PC-3 (cell line): ENCODE results near the gene USP32. TPM values are rescaled to one million over a fixed set of nuclear protein-coding genes. Genes with fewer than 3 reads are reported as not detected.
"Not testable (repeated sequence)": the region's sequence is repeated elsewhere in the genome, so short reads cannot be mapped to it uniquely, and the experiment has no call there.

Experiments used
- ATAC-seq: fragments of 200-7000 bp; cut with Tn5 transposase; 2 replicates; pipeline ENCODE4 v1.9.1; 2020; ENCODE audit warnings: mild to moderate bottlenecking, moderate library complexity
- BruUV-seq: library from RNA; stranded (reverse); fragments of 400-500 nt; replicated peaks from 2 replicates; lab custom pipeline; 2021; lab: Mats Ljungman, UMichigan
- CTCF ChIA-PET: fragments of 300-600 bp; sonication (Branson Sonifier 250); formaldehyde crosslinking; loops from one replicate; lab custom pipeline; 2022; ENCODE audit warnings: antibody characterized with exemption; lab: Charles Lee
- POLR2A ChIA-PET: fragments of 300-600 bp; sonication (Branson Sonifier 250); formaldehyde crosslinking; loops from one replicate; lab custom pipeline; 2022; ENCODE audit warnings: antibody characterized with exemption; ENCODE audit not compliant: unreplicated experiment; lab: Charles Lee
- DNase-seq: peaks from one replicate; pipeline ENCODE4 v3.0.0-alpha.2; 2015
- H2AFZ ChIP-seq: fragments of 300-600 bp; sonication (generic); 2 replicates; pipeline ENCODE4 v1.6.0; 2016; ENCODE audit warnings: antibody characterized with exemption, low read length
- H3F3A ChIP-seq: fragments of 300-600 bp; sonication (generic); one replicate; pipeline ENCODE4 v1.6.0; 2017; ENCODE audit warnings: antibody characterized with exemption, low read length, control low read depth, mild to moderate bottlenecking; ENCODE audit not compliant: unreplicated experiment
- H3K27ac ChIP-seq: fragments of 300-600 bp; sonication (generic); 2 replicates; pipeline ENCODE4 v1.5.1; 2016; ENCODE audit warnings: mild to moderate bottlenecking, low read length
- H3K27me3 ChIP-seq: fragments of 300-600 bp; sonication (generic); 2 replicates; pipeline ENCODE4 v1.6.1; 2016; ENCODE audit warnings: low read length, mixed read lengths
- H3K36me3 ChIP-seq: fragments of 300-600 bp; sonication (generic); 2 replicates; pipeline ENCODE4 v1.6.1; 2016; ENCODE audit warnings: low read depth, mixed run types, low read length, mixed read lengths
- H3K4me1 ChIP-seq: fragments of 300-600 bp; sonication (generic); 2 replicates; pipeline ENCODE4 v1.5.1; 2016; ENCODE audit warnings: low read length; ENCODE audit not compliant: insufficient read depth
- H3K4me2 ChIP-seq: fragments of 300-600 bp; sonication (generic); 2 replicates; pipeline ENCODE4 v1.6.0; 2016; ENCODE audit warnings: low read length
- H3K4me3 ChIP-seq: fragments of 300-600 bp; sonication (generic); 2 replicates; pipeline ENCODE4 v1.5.1; 2016; ENCODE audit warnings: mild to moderate bottlenecking, low read length, mixed read lengths
- H3K79me2 ChIP-seq: fragments of 300-600 bp; sonication (generic); 2 replicates; pipeline ENCODE4 v1.6.1; 2017; ENCODE audit warnings: low read length, mixed read lengths
- H3K9ac ChIP-seq: fragments of 300-600 bp; sonication (generic); 2 replicates; pipeline ENCODE4 v1.6.0; 2016; ENCODE audit warnings: mild to moderate bottlenecking, low read length
- H3K9me2 ChIP-seq: fragments of 300-600 bp; sonication (generic); replicated peaks from 2 replicates; pipeline ENCODE4 v1.6.1; 2016; ENCODE audit warnings: mixed run types, low read length, mixed read lengths
- H3K9me3 ChIP-seq: fragments of 300-600 bp; sonication (generic); 2 replicates; pipeline ENCODE4 v1.6.1; 2016; ENCODE audit warnings: low read length, mixed read lengths
- H4K20me1 ChIP-seq: fragments of 300-600 bp; sonication (generic); 2 replicates; pipeline ENCODE4 v1.6.1; 2016; ENCODE audit warnings: low read length, mixed read lengths
- CTCF ChIP-seq: fragments of 300-600 bp; sonication (generic); conservative IDR thresholded peaks from 2 replicates; pipeline ENCODE4 v1.5.1; 2017; ENCODE audit warnings: antibody characterized with exemption, low read depth, mild to moderate bottlenecking, low read length
- EZH2 ChIP-seq: fragments of 300-600 bp; sonication (generic); IDR thresholded peaks from one replicate; pipeline ENCODE4 v1.6.1; 2017; ENCODE audit warnings: antibody characterized with exemption, mild to moderate bottlenecking, low read length; ENCODE audit not compliant: unreplicated experiment
- EZH2phosphoT487 ChIP-seq: fragments of 300-600 bp; sonication (generic); IDR thresholded peaks from 2 replicates; pipeline ENCODE4 v1.6.1; 2018; ENCODE audit warnings: mild to moderate bottlenecking, antibody characterized with exemption, low read length, borderline replicate concordance
- intact Hi-C: fragments of 100-400 bp; cut with micrococcal nuclease; formaldehyde crosslinking; loops from 2 replicates; pipeline ENCODE4 v1.9.0; 2023
- total RNA-seq: library from RNA; depleted of rRNA; stranded (reverse); fragments of >200 nt; gene quantifications from 2 replicates; pipeline ENCODE4 v1.2.3, GENCODE V29; 2014

The USP32 gene
- total RNA-seq, 1 experiment from 2014 or later = 34.1 TPM

- Histone ChIP-seq H3K79me2 (no peaks in the 10 kb centered on the region), H3K27me3 (no peaks in the 10 kb centered on the region), H3K4me3 (no peak overlapping the region), H3K4me1 (0 out of 2 replicates have a peak, but pooled peaks cover 6% of the 10 kb centered on the region), H3K27ac (no peak overlapping the region), H3K9me3 (no peaks in the 10 kb centered on the region), H4K20me1 (no peaks in the 10 kb centered on the region), H3F3A (no peaks in the 10 kb centered on the region), H3K36me3 (no peaks in the 10 kb centered on the region), H3K9ac (no peak overlapping the region), H3K9me2 (no peaks in the 10 kb centered on the region), H3K4me2 (no peak overlapping the region), H2AFZ (no peak overlapping the region)
- BruUV-seq = no TSS peak
- POLR2A ChIA-PET = no interaction called here
- TF ChIP-seq CTCF (no peak), EZH2 (no peak), EZH2phosphoT487 (no peak)
- ATAC-seq (peak; percentile 49), DNase-seq (peak; percentile 20)
- CTCF ChIA-PET = no interaction called here
- intact Hi-C loops = no loop called here
Observed at GRCh38 chr17:60335289-60335688, 56.6 kb downstream of the USP32 start.

- Histone ChIP-seq H4K20me1 (no peaks in the 10 kb centered on the region), H3K4me1 (0 out of 2 replicates have a peak, but pooled peaks cover 6% of the 10 kb centered on the region), H3K4me2 (no peak overlapping the region), H3K9me3 (no peaks in the 10 kb centered on the region), H3K27ac (no peak overlapping the region), H3K9me2 (no peaks in the 10 kb centered on the region), H2AFZ (no peak overlapping the region), H3K79me2 (no peaks in the 10 kb centered on the region), H3K27me3 (no peaks in the 10 kb centered on the region), H3K36me3 (no peaks in the 10 kb centered on the region), H3K9ac (no peak overlapping the region), H3F3A (no peaks in the 10 kb centered on the region), H3K4me3 (no peak overlapping the region)
- DNase-seq (no peak), ATAC-seq (no peak)
- CTCF ChIA-PET = no interaction called here
- intact Hi-C loops = no loop called here
- no TSS peak for BruUV-seq
- POLR2A ChIA-PET = no interaction called here
- no peak for TF ChIP-seq EZH2phosphoT487
- TF ChIP-seq CTCF = no peak
- TF ChIP-seq EZH2 = no peak
Observed at GRCh38 chr17:60333628-60334031, 58.3 kb downstream of the USP32 start.

- not testable (repeated sequence) for ATAC-seq
Observed at GRCh38 chr17:60333072-60333471, 58.9 kb downstream of the USP32 start.

More at GRCh38 chr17:60333072-60333471, 58.9 kb downstream of the USP32 start:
- BruUV-seq, H4K20me1 ChIP-seq, H3K4me2 ChIP-seq, H3K27me3 ChIP-seq, DNase-seq, H3K9me2 ChIP-seq, H3K36me3 ChIP-seq, intact Hi-C loops, H3K27ac ChIP-seq, H3F3A ChIP-seq, H3K9ac ChIP-seq, H2AFZ ChIP-seq, H3K79me2 ChIP-seq, H3K4me3 ChIP-seq, H3K9me3 ChIP-seq, H3K4me1 ChIP-seq: not testable (repeated sequence)
- POLR2A ChIA-PET = interaction anchor here (0.6 kb wide), 1 partner anchor 59 kb away, joined by 19 read pairs; the partner anchor contains the start of gene USP32
- CTCF ChIA-PET = interaction anchor here (0.6 kb wide), 1 partner anchor 59 kb away, joined by 5 read pairs; no protein-coding TSS in a partner anchor
